ENCODE results near the gene TYK2. TPM values are rescaled to one million over a fixed set of nuclear protein-coding genes. Genes with fewer than 3 reads are reported as not detected.
"Not testable (repeated sequence)": the region's sequence is repeated elsewhere in the genome, so short reads cannot be mapped to it uniquely, and the experiment has no call there.

Gene TYK2
- total RNA-seq, 1 donor from 2014 or later, result 36.1 TPM

DNA sequence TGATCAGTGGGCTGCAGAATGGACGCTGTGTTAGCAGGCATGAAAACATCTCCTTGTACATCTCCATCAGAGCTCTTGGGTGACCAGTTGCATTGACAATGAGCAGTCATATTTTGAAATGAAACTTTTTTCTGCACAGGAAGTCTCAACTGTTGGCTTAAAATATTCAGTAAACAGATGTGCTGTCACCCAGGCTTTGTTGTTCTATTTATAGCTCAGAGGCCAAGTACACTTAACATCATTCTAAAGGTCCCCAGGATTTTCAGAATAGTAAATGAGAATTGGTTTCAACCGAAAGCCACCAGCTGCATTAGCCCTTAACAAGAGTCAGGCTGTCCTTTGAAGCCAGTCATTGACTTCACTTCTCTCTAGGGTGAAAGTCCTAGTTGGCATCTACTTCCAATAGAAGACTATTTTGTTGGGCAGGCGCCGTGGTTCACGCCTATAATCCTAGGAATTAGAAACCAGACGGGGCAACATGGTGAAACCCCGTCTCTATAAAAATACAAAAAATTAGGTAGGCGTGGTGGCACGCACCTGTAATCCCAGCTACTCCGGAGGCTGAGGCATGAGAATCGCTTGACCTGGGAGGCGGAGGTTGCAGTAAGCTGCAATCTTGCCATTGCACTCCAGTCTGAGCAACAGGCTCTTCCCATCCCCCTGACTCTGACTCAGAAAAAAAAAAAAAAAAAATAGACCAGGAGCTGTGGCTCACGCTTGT is 32.0 kb upstream of the TYK2 start:
- no peak for FAIRE-seq
- TF ChIP-seq, protein P1, sequence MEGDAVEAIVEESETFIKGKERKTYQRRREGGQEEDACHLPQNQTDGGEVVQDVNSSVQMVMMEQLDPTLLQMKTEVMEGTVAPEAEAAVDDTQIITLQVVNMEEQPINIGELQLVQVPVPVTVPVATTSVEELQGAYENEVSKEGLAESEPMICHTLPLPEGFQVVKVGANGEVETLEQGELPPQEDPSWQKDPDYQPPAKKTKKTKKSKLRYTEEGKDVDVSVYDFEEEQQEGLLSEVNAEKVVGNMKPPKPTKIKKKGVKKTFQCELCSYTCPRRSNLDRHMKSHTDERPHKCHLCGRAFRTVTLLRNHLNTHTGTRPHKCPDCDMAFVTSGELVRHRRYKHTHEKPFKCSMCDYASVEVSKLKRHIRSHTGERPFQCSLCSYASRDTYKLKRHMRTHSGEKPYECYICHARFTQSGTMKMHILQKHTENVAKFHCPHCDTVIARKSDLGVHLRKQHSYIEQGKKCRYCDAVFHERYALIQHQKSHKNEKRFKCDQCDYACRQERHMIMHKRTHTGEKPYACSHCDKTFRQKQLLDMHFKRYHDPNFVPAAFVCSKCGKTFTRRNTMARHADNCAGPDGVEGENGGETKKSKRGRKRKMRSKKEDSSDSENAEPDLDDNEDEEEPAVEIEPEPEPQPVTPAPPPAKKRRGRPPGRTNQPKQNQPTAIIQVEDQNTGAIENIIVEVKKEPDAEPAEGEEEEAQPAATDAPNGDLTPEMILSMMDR (IDR thresholded peaks at IDR 0.05; ENCODE audit: insufficient read depth, low read length, severe bottlenecking), result no peak
- peaks cover 4% of the 10 kb centered on the region for H3K27me3 ChIP-seq (ENCODE audit: control insufficient read depth, insufficient read depth, low read length)
- DNase-seq (ENCODE audit: low read depth), result no peak
- H3K36me3 ChIP-seq (ENCODE audit: control insufficient read depth, insufficient read depth, low read length), result no peaks in the 10 kb centered on the region
- no peak overlapping the region for H3K4me3 ChIP-seq (ENCODE audit: low read depth, low read length)

DNA sequence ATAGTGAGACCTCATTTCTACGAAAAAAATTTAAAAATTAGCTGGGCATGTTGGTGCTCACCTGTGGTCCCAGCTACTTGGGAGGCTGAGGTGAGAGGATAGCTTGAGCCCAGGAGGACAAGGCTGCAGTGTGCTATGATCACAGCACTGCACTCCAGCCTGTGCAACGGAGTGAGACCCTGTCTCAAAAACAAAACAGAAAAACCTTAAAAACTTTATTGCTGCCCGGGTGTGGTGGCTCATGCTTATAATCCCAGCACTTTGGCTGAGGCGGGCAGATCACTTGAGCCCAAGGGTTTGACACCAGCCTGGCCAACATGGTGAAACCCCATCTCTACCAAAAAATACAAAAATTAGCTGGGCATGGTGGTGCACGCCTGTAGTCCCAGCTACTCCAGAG is 30.9 kb upstream of the TYK2 start:
- DNase-seq (ENCODE audit: low read depth); H3K27me3 ChIP-seq (ENCODE audit: control insufficient read depth, insufficient read depth, low read length); H3K4me3 ChIP-seq (ENCODE audit: low read depth, low read length); H3K36me3 ChIP-seq (ENCODE audit: control insufficient read depth, insufficient read depth, low read length); FAIRE-seq: not testable (repeated sequence)

DNA sequence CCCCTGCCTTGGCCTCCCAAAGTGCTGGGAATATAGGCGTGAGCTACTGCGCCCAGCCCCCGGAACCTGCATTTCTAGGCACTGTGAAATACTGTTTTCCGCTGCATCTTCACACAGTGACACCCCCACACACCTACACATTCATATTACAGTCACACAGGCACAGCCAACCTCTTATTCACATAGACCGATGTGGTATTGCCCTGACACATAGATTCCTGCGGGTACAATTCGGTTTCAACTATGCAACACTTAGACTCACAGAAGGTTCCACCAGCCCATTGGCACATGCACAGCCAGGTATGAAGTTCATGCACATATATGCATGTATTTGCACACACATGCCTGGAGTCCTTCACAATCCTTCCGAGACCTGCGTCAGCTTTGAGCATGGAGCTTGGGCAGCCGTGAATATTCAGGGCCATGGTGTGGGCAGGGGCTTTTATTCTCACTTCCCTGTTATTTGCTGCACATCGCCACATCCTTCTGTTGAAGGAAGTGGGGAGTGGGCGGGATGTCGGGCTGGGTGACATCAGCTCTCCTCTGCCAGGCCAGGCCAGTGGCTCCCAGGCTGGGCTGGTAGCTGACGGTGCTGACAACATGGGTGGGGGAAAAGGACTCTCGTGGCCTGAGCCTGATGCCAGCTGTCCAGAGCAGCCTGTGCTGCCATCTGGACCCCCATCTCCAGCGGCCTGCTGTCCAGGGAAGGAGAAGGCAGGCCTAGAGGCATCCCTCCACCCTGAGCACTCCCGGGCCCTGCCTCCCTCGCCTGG is 28.3 kb upstream of the TYK2 start:
- H3K27me3 ChIP-seq (ENCODE audit: control insufficient read depth, insufficient read depth, low read length), result peaks cover 7% of the 10 kb centered on the region

DNA sequence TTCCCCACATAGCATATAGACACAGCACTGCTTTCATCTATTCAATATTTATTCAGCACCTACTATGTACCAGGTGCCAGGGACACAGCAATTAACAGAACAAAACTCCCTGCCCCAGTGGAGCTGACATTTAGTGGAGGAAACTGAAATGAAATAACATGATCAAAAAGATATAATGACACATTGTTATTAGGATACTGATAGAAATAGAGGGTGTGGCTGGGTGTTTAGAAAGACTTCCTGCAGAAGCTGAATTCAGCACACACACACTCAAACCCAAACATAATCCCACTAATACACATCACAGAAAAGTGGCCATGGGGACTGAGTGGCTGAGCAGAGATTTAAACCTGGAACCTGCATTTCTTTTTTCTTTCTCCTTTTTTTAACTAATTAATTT is 26.7 kb upstream of the TYK2 start:
- FAIRE-seq (no peak), DNase-seq (ENCODE audit: low read depth) (no peak)
- H3K4me3 ChIP-seq (ENCODE audit: low read depth, low read length), result no peak overlapping the region
- peaks cover 7% of the 10 kb centered on the region for H3K27me3 ChIP-seq (ENCODE audit: control insufficient read depth, insufficient read depth, low read length)
- TF ChIP-seq, protein P1 (IDR thresholded peaks at IDR 0.05; ENCODE audit: insufficient read depth, low read length, severe bottlenecking), result no peak
- no peaks in the 10 kb centered on the region for H3K36me3 ChIP-seq (ENCODE audit: control insufficient read depth, insufficient read depth, low read length)

More for the DNA sequence above, 28.3 kb upstream of the TYK2 start:
- H3K36me3 ChIP-seq (ENCODE audit: control insufficient read depth, insufficient read depth, low read length), result no peaks in the 10 kb centered on the region
- FAIRE-seq (no peak), DNase-seq (ENCODE audit: low read depth) (no peak)
- TF ChIP-seq, protein P1 (IDR thresholded peaks at IDR 0.05; ENCODE audit: insufficient read depth, low read length, severe bottlenecking), result no peak
- H3K4me3 ChIP-seq (ENCODE audit: low read depth, low read length), result no peak overlapping the region

DNA sequence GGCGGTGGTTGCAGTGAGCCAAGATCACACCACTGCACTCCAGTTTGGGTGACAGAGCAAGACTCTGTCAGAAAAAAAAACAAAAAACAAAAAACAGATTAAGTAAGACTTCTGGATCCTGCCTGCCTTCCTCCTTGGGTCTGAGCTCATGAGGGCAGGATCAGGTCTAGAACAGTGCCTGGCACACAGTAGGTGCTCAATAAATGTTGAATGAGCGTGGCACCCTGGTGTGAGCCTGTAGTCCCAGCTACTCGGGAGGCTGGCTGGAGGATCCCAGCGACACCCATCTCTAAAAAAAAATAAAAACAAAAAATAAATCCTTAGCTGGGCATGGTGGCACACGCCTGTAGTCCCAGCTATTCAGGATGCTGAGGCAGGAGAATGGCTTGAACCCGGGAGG is 25.8 kb upstream of the TYK2 start:
- TF ChIP-seq, protein P1 (IDR thresholded peaks at IDR 0.05; ENCODE audit: insufficient read depth, low read length, severe bottlenecking), result no peak
- Histone ChIP-seq H3K4me3 (ENCODE audit: low read depth, low read length) (no peak overlapping the region), H3K27me3 (ENCODE audit: control insufficient read depth, insufficient read depth, low read length) (peaks cover 7% of the 10 kb centered on the region), H3K36me3 (ENCODE audit: control insufficient read depth, insufficient read depth, low read length) (no peaks in the 10 kb centered on the region)
- DNase-seq (ENCODE audit: low read depth) (no peak), FAIRE-seq (no peak)

Measured in bronchial epithelial cell (primary cell).